SK-N-SH treated with all-trans-retinoic acid at 6 μM for 48 hours (cell line): ENCODE measurements around the gene GRAMD2B.

ENCODE experiments used
- ATAC-seq: fragments of 200-7000 bp; cut with Tn5 transposase; 3 replicates; pipeline ENCODE4 v1.9.1; 2020; ENCODE audit warnings: mild to moderate bottlenecking, moderate library complexity
- ARNTL ChIP-seq: fragments of 450-650 bp; formaldehyde crosslinking; IDR thresholded peaks from 2 replicates; pipeline ENCODE4 v1.5.0; 2020; ENCODE audit warnings: low read depth, mild to moderate bottlenecking, moderate library complexity, borderline replicate concordance
- CREB5 ChIP-seq: fragments of 250-450 bp; sonication (Bioruptor Pico); IDR thresholded peaks from 2 replicates; pipeline ENCODE4 v1.5.1; 2020; ENCODE audit warnings: low read depth, mild to moderate bottlenecking, moderate library complexity
- CSDC2 ChIP-seq: fragments of 250-450 bp; sonication (Bioruptor Pico); IDR thresholded peaks from 2 replicates; pipeline ENCODE4 v1.5.0; 2020; ENCODE audit warnings: mild to moderate bottlenecking, moderate library complexity
- CSRNP3 ChIP-seq: fragments of 250-450 bp; sonication (Bioruptor Pico); IDR thresholded peaks from 2 replicates; pipeline ENCODE4 v1.5.1; 2021; ENCODE audit warnings: mild to moderate bottlenecking, moderate library complexity
- GLIS3 ChIP-seq: fragments of 250-450 bp; sonication (Bioruptor Pico); IDR thresholded peaks from 2 replicates; pipeline ENCODE4 v1.5.0; 2020; ENCODE audit warnings: mild to moderate bottlenecking, moderate library complexity
- ISL1 ChIP-seq: fragments of 250-450 bp; sonication (Bioruptor Pico); IDR thresholded peaks from 2 replicates; pipeline ENCODE4 v2.1.2; 2022; ENCODE audit warnings: mild to moderate bottlenecking, moderate library complexity
- OSR1 ChIP-seq: fragments of 250-450 bp; sonication (Bioruptor Pico); IDR thresholded peaks from 2 replicates; pipeline ENCODE4 v1.8.0; 2022; ENCODE audit warnings: moderate library complexity, mild to moderate bottlenecking, inconsistent platforms
- POU6F1 ChIP-seq: fragments of 250-450 bp; sonication (Bioruptor Pico); IDR thresholded peaks from 2 replicates; pipeline ENCODE4 v1.8.0; 2021; ENCODE audit warnings: low read depth, mild to moderate bottlenecking, moderate library complexity, borderline replicate concordance
- PPARA ChIP-seq: fragments of 250-450 bp; sonication (Bioruptor Pico); IDR thresholded peaks from 2 replicates; pipeline ENCODE4 v1.5.0; 2020; ENCODE audit warnings: mild to moderate bottlenecking, borderline replicate concordance
- RARB ChIP-seq: fragments of 250-450 bp; sonication (Bioruptor Pico); IDR thresholded peaks from 2 replicates; pipeline ENCODE4 v1.8.0; 2021; ENCODE audit warnings: mild to moderate bottlenecking, moderate library complexity
- SNAI2 ChIP-seq: fragments of 250-450 bp; sonication (Bioruptor Pico); IDR thresholded peaks from 2 replicates; pipeline ENCODE4 v1.5.0; 2020; ENCODE audit warnings: mild to moderate bottlenecking, moderate library complexity
- TCF4 ChIP-seq: fragments of 250-450 bp; sonication (Bioruptor Pico); IDR thresholded peaks from 2 replicates; pipeline ENCODE4 v1.8.0; 2021; ENCODE audit warnings: mild to moderate bottlenecking, moderate library complexity, borderline replicate concordance
- TOX ChIP-seq: fragments of 250-450 bp; sonication (Bioruptor Pico); IDR thresholded peaks from 2 replicates; pipeline ENCODE4 v1.8.0; 2021; ENCODE audit warnings: mild to moderate bottlenecking, moderate library complexity, borderline replicate concordance
- TSHZ2 ChIP-seq: fragments of 250-450 bp; sonication (Bioruptor Pico); IDR thresholded peaks from 2 replicates; pipeline ENCODE4 v1.5.0; 2020; ENCODE audit warnings: mild to moderate bottlenecking, moderate library complexity
- ZC3H10 ChIP-seq: fragments of 250-450 bp; sonication (Bioruptor Pico); IDR thresholded peaks from 2 replicates; pipeline ENCODE4 v1.5.1; 2021; ENCODE audit warnings: mild to moderate bottlenecking, moderate library complexity
- ZFP3 ChIP-seq: fragments of 250-450 bp; sonication (Bioruptor Pico); IDR thresholded peaks from 2 replicates; pipeline ENCODE4 v1.5.0; 2020; ENCODE audit warnings: mild to moderate bottlenecking, moderate library complexity
- ZFP30 ChIP-seq: fragments of 450-650 bp; formaldehyde crosslinking; IDR thresholded peaks from 2 replicates; pipeline ENCODE4 v1.5.0; 2022; ENCODE audit warnings: mild to moderate bottlenecking, moderate library complexity
- ZNF565 ChIP-seq: fragments of 450-650 bp; formaldehyde crosslinking; conservative IDR thresholded peaks from 2 replicates; pipeline ENCODE4 v1.5.0; 2020; ENCODE audit warnings: low read depth, mild to moderate bottlenecking, moderate library complexity
- ZNF70 ChIP-seq: fragments of 450-650 bp; formaldehyde crosslinking; IDR thresholded peaks from 2 replicates; pipeline ENCODE4 v1.5.0; 2020; ENCODE audit warnings: mild to moderate bottlenecking, moderate library complexity
- ZNF8 ChIP-seq: fragments of 450-650 bp; formaldehyde crosslinking; IDR thresholded peaks from 2 replicates; pipeline ENCODE4 v1.5.0; 2020; ENCODE audit warnings: mild to moderate bottlenecking, moderate library complexity

Gene GRAMD2B

GRCh38 chr5:126430631-126431030 lies 7.4 kb downstream of the GRAMD2B start (continued):
- TF ChIP-seq ZFP3 (CRISPR knock-in tag): no peak

- TF ChIP-seq CREB5 (CRISPR knock-in tag): no peak
- peak; percentile 64 for ATAC-seq
These were observed 10.5 kb downstream of the GRAMD2B start for GRCh38 chr5:126433701-126434100.

GRCh38 chr5:126435261-126435660 lies 12.1 kb downstream of the GRAMD2B start:
- no peak for ATAC-seq
- TF ChIP-seq POU6F1 (CRISPR knock-in tag) (no peak), CSDC2 (CRISPR knock-in tag) (no peak), TCF4 (CRISPR knock-in tag) (no peak), TSHZ2 (CRISPR knock-in tag) (no peak), SNAI2 (CRISPR knock-in tag) (no peak), GLIS3 (CRISPR knock-in tag) (no peak), ZNF8 (no peak), TOX (CRISPR knock-in tag) (no peak), ISL1 (CRISPR knock-in tag) (no peak), CSRNP3 (CRISPR knock-in tag) (no peak), ARNTL (no peak), ZNF565 (no peak), ZFP30 (no peak), CREB5 (CRISPR knock-in tag) (no peak), RARB (CRISPR knock-in tag) (no peak), PPARA (CRISPR knock-in tag) (no peak), ZC3H10 (no peak), ZFP3 (CRISPR knock-in tag) (no peak), ZNF70 (no peak)

- TF ChIP-seq OSR1 (CRISPR knock-in tag): no peak
- no peak for TF ChIP-seq TOX (CRISPR knock-in tag)
- TF ChIP-seq ZNF565: no peak
- TF ChIP-seq ISL1 (CRISPR knock-in tag): no peak
- no peak for TF ChIP-seq RARB (CRISPR knock-in tag)
- TF ChIP-seq TCF4 (CRISPR knock-in tag): no peak
These were observed 12.5 kb downstream of the GRAMD2B start for GRCh38 chr5:126435714-126436113.

GRCh38 chr5:126437721-126438120 lies 14.5 kb downstream of the GRAMD2B start:
- ATAC-seq: no peak
- no peak for TF ChIP-seq TOX (CRISPR knock-in tag)
- no peak for TF ChIP-seq ZNF565
- no peak for TF ChIP-seq POU6F1 (CRISPR knock-in tag)

More at GRCh38 chr5:126435714-126436113, 12.5 kb downstream of the GRAMD2B start:
- ATAC-seq: no peak
